OCI-LY1 (cell line): ENCODE results near the gene ITCH.

ENCODE experiments used
- EZH2 ChIP-seq: fragments of 200-600 bp; sonication (generic), shearing (Covaris generic); IDR thresholded peaks from 2 replicates; pipeline ENCODE4 v1.8.0; 2017; ENCODE audit warnings: borderline replicate concordance, mixed run types, mild to moderate bottlenecking, antibody characterized with exemption, low read length, moderate library complexity, mixed read lengths
- TF ChIP-seq, protein P1 (sequence below): fragments of 200-600 bp; sonication (generic), shearing (Covaris generic); IDR thresholded peaks from 2 replicates; pipeline ENCODE4 v1.5.1; 2017; ENCODE audit warnings: mild to moderate bottlenecking, antibody characterized with exemption, low read length, moderate library complexity, mixed read lengths

DNA sequence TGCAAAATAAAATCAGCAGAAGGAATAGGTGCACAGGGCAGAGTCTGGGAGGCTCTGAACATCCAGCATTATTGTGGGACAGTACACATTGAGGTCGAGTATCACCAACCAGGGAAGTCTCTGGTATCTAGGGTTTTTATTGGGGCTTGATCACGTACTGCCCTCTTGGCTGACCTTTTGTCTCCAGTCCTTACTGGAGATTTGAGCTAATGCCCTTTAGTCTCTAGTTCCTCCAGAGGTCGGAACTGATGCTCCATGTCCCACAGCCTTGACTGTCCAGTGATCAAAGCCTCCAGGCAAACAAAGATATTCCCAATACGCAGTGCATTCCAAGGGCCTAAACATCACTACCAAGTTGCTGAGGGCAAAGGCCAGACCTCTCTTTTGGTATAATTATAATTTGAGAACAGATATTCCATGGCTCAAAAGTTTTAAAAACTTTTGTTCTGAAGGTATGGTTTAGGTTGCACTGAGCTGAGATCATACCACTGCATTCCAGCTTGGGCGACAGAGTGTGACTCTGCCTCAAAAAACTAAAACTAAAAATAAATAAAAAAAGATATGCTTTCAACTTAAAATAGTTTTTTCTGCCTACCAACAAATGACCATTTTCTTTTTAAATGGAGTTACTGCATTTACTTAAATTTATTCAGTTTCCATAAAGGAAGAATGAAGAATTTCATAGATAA lies 96.3 kb downstream of the ITCH start:
- TF ChIP-seq EZH2 = no peak
- TF ChIP-seq, protein P1, sequence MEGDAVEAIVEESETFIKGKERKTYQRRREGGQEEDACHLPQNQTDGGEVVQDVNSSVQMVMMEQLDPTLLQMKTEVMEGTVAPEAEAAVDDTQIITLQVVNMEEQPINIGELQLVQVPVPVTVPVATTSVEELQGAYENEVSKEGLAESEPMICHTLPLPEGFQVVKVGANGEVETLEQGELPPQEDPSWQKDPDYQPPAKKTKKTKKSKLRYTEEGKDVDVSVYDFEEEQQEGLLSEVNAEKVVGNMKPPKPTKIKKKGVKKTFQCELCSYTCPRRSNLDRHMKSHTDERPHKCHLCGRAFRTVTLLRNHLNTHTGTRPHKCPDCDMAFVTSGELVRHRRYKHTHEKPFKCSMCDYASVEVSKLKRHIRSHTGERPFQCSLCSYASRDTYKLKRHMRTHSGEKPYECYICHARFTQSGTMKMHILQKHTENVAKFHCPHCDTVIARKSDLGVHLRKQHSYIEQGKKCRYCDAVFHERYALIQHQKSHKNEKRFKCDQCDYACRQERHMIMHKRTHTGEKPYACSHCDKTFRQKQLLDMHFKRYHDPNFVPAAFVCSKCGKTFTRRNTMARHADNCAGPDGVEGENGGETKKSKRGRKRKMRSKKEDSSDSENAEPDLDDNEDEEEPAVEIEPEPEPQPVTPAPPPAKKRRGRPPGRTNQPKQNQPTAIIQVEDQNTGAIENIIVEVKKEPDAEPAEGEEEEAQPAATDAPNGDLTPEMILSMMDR = no peak
